GM12873 (cell line): ENCODE measurements around the gene CXCL3.

Source experiments
- TF ChIP-seq, protein P1 (sequence below): IDR thresholded peaks from 2 replicates; pipeline ENCODE4 v1.5.1; 2012; ENCODE audit warnings: low read depth, mild to moderate bottlenecking, moderate library complexity, low read length, control low read depth; ENCODE audit not compliant: insufficient read depth; ENCODE audit errors: missing control alignments

CXCL3 gene

DNA sequence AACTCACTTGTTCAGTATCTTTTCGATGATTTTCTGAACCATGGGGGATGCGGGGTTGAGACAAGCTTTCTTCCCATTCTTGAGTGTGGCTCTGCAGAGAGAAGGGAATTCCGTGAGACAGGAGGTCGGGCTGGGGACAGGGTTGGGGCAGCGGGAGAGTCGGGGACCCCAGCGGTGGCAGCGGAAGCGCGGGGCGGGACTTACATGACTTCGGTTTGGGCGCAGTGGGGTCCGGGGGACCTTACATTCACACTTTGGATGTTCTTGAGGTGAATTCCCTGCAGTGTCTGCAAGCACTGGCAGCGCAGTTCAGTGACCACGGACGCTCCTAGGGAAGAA, 434 bp downstream of the CXCL3 start:
- TF ChIP-seq, protein P1, sequence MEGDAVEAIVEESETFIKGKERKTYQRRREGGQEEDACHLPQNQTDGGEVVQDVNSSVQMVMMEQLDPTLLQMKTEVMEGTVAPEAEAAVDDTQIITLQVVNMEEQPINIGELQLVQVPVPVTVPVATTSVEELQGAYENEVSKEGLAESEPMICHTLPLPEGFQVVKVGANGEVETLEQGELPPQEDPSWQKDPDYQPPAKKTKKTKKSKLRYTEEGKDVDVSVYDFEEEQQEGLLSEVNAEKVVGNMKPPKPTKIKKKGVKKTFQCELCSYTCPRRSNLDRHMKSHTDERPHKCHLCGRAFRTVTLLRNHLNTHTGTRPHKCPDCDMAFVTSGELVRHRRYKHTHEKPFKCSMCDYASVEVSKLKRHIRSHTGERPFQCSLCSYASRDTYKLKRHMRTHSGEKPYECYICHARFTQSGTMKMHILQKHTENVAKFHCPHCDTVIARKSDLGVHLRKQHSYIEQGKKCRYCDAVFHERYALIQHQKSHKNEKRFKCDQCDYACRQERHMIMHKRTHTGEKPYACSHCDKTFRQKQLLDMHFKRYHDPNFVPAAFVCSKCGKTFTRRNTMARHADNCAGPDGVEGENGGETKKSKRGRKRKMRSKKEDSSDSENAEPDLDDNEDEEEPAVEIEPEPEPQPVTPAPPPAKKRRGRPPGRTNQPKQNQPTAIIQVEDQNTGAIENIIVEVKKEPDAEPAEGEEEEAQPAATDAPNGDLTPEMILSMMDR: no peak

DNA sequence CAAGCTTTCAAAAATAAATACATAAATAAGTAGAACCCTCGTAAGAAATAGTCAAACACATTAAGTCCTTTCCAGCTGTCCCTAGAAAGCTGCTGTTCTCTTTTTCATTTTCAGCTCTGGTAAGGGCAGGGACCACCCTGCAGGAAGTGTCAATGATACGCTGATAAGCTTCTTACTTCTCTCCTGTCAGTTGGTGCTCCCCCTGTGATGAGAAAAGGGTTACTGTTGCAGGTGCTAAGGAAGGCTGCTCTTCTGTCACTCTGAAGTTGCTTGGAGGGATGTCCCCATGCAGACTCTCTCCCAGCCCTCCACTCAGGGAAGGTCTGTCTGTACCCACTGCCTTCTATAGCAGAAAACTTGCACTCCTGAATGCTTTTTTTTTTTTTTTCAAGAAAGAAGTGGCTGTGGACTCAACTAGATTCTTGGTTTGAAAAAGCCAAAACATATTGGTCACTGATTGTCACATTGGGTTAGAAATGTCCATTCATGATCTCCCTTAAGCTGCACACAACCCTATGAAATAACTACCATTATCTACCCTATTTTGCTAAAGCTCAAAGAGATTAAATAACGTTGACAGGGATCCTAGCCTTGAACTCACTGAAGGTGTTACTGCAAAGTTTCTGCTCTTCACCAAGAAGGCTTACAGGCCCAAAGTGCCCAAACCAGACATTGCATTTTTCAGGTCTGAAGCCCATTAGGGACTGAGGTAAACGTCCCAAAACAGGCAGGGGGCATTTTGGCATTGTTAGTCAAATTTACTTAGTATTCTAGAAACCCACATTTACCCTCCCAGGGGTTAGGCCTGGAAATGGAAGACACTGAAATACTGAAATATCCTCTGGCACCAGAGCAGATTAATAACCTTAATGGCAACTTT, 1.2 kb downstream of the CXCL3 start:
- TF ChIP-seq, protein P1: no peak

DNA sequence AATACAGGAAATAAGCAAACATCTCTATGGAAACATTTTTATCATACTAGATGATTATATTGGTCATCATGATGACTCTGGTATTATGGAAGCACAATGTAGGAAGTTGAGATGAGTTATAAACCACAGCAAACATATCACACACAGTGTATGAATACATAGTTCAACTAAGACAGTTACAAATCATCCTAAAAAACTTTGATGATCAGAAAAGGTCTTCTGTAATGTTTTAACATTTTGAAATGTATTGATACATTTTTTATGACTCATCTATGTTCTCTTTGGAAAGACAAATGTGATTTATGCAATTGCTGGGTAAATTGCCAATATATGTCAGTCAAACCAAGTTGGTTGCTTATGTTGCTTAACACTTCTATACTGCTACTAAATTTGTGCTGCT, 4.8 kb downstream of the CXCL3 start:
- TF ChIP-seq, protein P1: no peak

DNA sequence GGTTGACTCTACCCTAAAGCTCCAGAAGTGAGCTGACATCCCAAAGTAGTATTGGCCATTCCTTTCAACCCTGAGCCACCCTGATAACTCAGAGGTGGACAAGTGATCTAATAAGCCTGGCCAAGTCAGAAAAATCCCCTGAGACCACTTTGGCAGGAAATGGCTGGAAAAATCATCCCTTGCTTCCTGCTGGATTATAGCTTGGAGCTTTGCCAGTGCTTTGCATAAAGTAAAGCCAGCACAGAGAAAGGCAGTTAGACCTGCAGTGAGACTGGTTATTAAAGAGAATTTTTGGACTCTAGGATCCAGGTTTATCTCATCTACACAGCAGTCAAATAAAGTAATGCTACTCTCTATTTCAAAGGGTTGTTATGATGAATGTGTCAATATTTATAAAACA, 6.4 kb downstream of the CXCL3 start:
- TF ChIP-seq, protein P1: no peak

DNA sequence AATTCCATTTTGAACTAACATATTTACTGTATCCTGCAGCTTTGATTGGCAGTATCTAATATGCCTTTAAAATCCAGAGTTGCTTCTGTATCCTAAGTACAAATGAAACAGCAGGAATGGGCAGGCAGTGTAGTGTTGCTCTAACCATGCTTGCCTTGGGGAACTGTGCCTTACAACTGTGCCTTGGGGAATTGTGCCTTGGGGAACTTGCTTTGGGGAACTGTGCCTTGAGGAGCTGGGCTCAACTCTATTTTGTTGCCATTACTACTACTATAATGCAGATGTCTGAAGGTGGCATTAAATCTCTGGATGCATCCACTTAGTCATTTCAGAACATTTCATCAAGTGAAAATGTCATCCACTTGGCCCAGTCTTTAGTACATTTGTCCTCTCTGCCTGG, 6.9 kb downstream of the CXCL3 start:
- TF ChIP-seq, protein P1: no peak

DNA sequence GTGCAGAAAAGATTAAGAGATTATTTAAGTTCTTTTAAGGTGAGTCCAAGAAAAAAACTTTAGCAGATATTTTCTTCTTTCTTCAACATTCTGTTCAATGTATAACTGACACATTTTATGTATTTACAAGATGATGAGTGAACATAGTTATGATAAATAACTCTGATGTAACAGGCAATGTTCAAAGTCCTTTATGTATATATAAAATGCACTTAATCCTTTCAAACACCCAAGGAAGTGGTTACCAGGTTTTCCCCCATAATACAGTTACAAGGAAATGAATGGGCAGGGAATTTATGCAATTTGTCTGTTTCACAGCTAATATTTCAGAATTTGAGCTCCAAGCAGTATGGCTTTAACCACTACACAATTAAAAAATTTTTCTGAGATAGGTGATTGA, 8.2 kb downstream of the CXCL3 start:
- TF ChIP-seq, protein P1: no peak

DNA sequence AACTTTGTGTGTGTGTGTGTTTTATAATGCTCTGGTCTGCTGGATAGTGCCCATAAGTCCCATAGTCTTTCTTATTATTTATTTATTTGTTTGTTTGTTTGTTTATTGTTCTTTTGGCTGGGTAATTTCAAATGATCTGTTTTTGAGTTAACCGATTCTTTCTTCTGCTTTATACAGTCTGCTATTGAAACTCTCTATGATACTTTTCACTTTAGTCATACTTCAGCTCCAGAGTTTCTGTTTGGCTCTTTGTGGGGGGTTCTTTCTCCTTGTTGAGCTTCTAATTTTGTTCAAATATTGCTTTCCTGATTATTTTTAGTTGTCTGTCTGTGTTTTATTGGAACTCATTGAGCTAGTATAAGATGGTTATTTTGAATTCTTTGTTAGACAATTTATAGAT, 10.0 kb downstream of the CXCL3 start:
- TF ChIP-seq, protein P1: no peak
